ENCODE results near the gene CRK. TPM values are rescaled to one million over a fixed set of nuclear protein-coding genes. Genes with fewer than 3 reads are reported as not detected.

Gene CRK
- total and polyA plus RNA-seq, 2 donors (not counting 1 experiment from before 2014, with no cell fraction given) = 120 to 138 TPM

GRCh38 chr17:1475321-1475854, 19.4 kb upstream of the CRK start:
- H3K4me2 ChIP-seq (ENCODE audit: extremely low read depth, insufficient read depth, low read length) = no peak overlapping the region
- no peak overlapping the region for H3K9ac ChIP-seq (ENCODE audit: insufficient read depth, low read length)
- no peak for DNase-seq (ENCODE audit: low read depth in 2 of 2)
- H3K9me3 ChIP-seq (ENCODE audit: control insufficient read depth, insufficient read depth, low read depth, low read length) = no peaks in the 10 kb centered on the region
- no peak overlapping the region for H3K4me3 ChIP-seq (replicated peaks in 1 of 4; ENCODE audit: control extremely low read depth in 1 of 4, insufficient read depth in 1 of 4, low read depth in 3 of 4, low read length in 4 of 4)
- no peaks in the 10 kb centered on the region for H3K27me3 ChIP-seq (ENCODE audit: control insufficient read depth, insufficient read depth, low read length)
- no peaks in the 10 kb centered on the region for H3K79me2 ChIP-seq (ENCODE audit: control insufficient read depth, insufficient read depth, low read length)
- no peaks in the 10 kb centered on the region for H4K20me1 ChIP-seq (ENCODE audit: control insufficient read depth, extremely low read depth, insufficient read depth, low read length)
- no peaks in the 10 kb centered on the region for H3K4me1 ChIP-seq (ENCODE audit: control insufficient read depth, extremely low read depth, insufficient read depth, low read length)
- peaks cover 51% of the 10 kb centered on the region for H3K36me3 ChIP-seq (ENCODE audit: control insufficient read depth, insufficient read depth, low read length)
- H3K27ac ChIP-seq (ENCODE audit: insufficient read depth, low read length) = no peak overlapping the region
- TF ChIP-seq, protein P1, sequence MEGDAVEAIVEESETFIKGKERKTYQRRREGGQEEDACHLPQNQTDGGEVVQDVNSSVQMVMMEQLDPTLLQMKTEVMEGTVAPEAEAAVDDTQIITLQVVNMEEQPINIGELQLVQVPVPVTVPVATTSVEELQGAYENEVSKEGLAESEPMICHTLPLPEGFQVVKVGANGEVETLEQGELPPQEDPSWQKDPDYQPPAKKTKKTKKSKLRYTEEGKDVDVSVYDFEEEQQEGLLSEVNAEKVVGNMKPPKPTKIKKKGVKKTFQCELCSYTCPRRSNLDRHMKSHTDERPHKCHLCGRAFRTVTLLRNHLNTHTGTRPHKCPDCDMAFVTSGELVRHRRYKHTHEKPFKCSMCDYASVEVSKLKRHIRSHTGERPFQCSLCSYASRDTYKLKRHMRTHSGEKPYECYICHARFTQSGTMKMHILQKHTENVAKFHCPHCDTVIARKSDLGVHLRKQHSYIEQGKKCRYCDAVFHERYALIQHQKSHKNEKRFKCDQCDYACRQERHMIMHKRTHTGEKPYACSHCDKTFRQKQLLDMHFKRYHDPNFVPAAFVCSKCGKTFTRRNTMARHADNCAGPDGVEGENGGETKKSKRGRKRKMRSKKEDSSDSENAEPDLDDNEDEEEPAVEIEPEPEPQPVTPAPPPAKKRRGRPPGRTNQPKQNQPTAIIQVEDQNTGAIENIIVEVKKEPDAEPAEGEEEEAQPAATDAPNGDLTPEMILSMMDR (conservative IDR thresholded peaks at IDR 0.05 in 1 of 2, IDR thresholded peaks at IDR 0.05 in 1 of 2; ENCODE audit: low read depth in 1 of 2, low read length in 2 of 2) = no peak
- no peak for TF ChIP-seq EZH2 (IDR thresholded peaks at IDR 0.05; ENCODE audit: low read length, missing control alignments)
- H2AFZ ChIP-seq (ENCODE audit: low read length) = no peak overlapping the region

DNA sequence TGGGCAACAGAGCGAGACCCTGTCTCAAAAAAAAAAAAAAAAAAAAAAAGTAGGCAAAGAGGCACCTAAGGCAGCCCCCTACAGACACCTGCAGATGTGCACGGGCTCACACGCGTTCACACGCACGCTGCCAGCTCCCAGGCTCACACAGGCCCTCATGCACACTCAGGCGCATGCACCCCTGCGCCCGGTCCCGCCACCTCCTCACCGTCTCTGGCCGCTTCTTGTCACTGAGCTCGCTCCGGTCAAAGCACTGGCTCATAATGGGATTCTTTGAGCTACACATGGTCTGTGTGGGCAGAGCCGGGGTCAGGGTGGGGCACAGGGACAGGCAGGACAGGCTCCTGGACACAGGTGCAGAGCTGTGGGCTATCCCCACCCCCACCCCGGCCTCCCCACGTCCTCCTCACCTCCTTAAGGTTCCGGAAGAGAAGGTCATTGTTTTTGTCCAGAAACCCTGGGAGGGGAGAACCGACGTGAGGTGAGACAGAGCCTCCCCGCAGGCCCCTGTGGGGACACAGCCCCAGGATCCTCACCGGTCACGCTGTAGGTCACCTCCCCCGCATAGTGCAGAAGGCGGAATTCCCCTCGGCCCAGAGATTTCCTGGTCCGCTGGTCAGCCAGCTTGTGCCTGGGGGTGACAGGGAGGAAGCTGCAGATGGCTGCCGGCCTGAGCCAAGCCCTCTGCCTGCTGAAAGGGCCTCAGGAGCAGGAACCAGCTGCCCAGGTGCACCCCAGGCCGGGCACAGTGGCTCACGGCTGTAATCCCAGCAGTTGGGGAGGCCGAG, 18.6 kb upstream of the CRK start:
- Histone ChIP-seq H3K79me2 (ENCODE audit: control insufficient read depth, insufficient read depth, low read length) (no peaks in the 10 kb centered on the region), H2AFZ (ENCODE audit: low read length) (no peak overlapping the region), H3K9ac (ENCODE audit: insufficient read depth, low read length) (no peak overlapping the region), H3K4me1 (ENCODE audit: control insufficient read depth, extremely low read depth, insufficient read depth, low read length) (no peaks in the 10 kb centered on the region), H3K27me3 (ENCODE audit: control insufficient read depth, insufficient read depth, low read length) (no peaks in the 10 kb centered on the region), H3K36me3 (ENCODE audit: control insufficient read depth, insufficient read depth, low read length) (peaks cover 52% of the 10 kb centered on the region), H3K27ac (ENCODE audit: insufficient read depth, low read length) (no peak overlapping the region), H3K9me3 (ENCODE audit: control insufficient read depth, insufficient read depth, low read depth, low read length) (no peaks in the 10 kb centered on the region), H3K4me2 (ENCODE audit: extremely low read depth, insufficient read depth, low read length) (no peak overlapping the region), H3K4me3 (replicated peaks in 1 of 4; ENCODE audit: control extremely low read depth in 1 of 4, insufficient read depth in 1 of 4, low read depth in 3 of 4, low read length in 4 of 4) (no peak overlapping the region), H4K20me1 (ENCODE audit: control insufficient read depth, extremely low read depth, insufficient read depth, low read length) (no peaks in the 10 kb centered on the region)
- no peak for DNase-seq (ENCODE audit: low read depth in 2 of 2)
- TF ChIP-seq, protein P1 (conservative IDR thresholded peaks at IDR 0.05 in 1 of 2, IDR thresholded peaks at IDR 0.05 in 1 of 2; ENCODE audit: low read depth in 1 of 2, low read length in 2 of 2) = no peak
- no peak for TF ChIP-seq EZH2 (IDR thresholded peaks at IDR 0.05; ENCODE audit: low read length, missing control alignments)

- Histone ChIP-seq H2AFZ (ENCODE audit: low read length) (no peak overlapping the region), H3K4me3 (replicated peaks in 1 of 4; ENCODE audit: control extremely low read depth in 1 of 4, insufficient read depth in 1 of 4, low read depth in 3 of 4, low read length in 4 of 4) (no peak overlapping the region), H3K27me3 (ENCODE audit: control insufficient read depth, insufficient read depth, low read length) (no peaks in the 10 kb centered on the region), H3K27ac (ENCODE audit: insufficient read depth, low read length) (no peak overlapping the region), H3K9ac (ENCODE audit: insufficient read depth, low read length) (no peak overlapping the region), H3K4me1 (ENCODE audit: control insufficient read depth, extremely low read depth, insufficient read depth, low read length) (no peaks in the 10 kb centered on the region), H3K79me2 (ENCODE audit: control insufficient read depth, insufficient read depth, low read length) (no peaks in the 10 kb centered on the region), H4K20me1 (ENCODE audit: control insufficient read depth, extremely low read depth, insufficient read depth, low read length) (no peaks in the 10 kb centered on the region), H3K9me3 (ENCODE audit: control insufficient read depth, insufficient read depth, low read depth, low read length) (no peaks in the 10 kb centered on the region), H3K4me2 (ENCODE audit: extremely low read depth, insufficient read depth, low read length) (no peak overlapping the region), H3K36me3 (ENCODE audit: control insufficient read depth, insufficient read depth, low read length) (peaks cover 51% of the 10 kb centered on the region)
- no peak for DNase-seq (ENCODE audit: low read depth in 2 of 2)
- no peak for TF ChIP-seq EZH2 (IDR thresholded peaks at IDR 0.05; ENCODE audit: low read length, missing control alignments)
- TF ChIP-seq, protein P1 (conservative IDR thresholded peaks at IDR 0.05 in 1 of 2, IDR thresholded peaks at IDR 0.05 in 1 of 2; ENCODE audit: low read depth in 1 of 2, low read length in 2 of 2) = no peak
Measured at GRCh38 chr17:1473841-1474240, 17.8 kb upstream of the CRK start.

Data from fibroblast of lung (primary cell).